ENCODE results near the gene COQ8B.

Gene COQ8B

DNA sequence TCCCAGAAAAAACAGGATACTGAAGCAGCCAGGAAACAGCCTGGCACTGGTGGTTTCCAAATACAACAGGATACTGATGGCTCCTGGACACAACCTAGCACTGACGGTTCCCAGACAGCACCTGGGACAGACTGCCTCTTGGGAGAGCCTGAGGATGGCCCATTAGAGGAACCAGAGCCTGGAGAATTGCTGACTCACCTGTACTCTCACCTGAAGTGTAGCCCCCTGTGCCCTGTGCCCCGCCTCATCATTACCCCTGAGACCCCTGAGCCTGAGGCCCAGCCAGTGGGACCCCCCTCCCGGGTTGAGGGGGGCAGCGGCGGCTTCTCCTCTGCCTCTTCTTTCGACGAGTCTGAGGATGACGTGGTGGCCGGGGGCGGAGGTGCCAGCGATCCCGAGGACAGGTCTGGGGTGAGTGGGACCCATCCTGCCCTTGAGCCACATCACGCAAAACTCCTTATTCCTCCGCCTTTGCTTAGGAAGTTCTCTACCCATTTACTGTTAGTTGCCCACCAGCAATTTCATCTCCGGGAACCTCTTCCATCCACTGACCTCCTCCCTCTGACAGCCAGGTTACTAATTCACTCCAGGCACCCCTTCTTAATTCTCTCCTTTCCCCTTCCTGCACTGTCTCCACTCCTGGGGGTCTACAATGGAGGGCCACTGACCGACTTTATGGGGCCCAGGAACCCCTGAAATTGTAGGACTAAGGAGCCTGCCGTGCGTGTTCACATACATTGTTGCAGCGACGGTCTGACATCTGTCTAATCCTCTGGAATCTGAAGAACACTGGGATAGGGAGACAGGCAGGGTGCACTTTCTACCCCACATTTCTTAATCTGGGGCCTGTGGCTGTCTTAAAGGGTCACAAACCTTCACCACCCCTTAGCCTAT, 1.4 kb upstream of the COQ8B start:
- TF ChIP-seq, protein P1, sequence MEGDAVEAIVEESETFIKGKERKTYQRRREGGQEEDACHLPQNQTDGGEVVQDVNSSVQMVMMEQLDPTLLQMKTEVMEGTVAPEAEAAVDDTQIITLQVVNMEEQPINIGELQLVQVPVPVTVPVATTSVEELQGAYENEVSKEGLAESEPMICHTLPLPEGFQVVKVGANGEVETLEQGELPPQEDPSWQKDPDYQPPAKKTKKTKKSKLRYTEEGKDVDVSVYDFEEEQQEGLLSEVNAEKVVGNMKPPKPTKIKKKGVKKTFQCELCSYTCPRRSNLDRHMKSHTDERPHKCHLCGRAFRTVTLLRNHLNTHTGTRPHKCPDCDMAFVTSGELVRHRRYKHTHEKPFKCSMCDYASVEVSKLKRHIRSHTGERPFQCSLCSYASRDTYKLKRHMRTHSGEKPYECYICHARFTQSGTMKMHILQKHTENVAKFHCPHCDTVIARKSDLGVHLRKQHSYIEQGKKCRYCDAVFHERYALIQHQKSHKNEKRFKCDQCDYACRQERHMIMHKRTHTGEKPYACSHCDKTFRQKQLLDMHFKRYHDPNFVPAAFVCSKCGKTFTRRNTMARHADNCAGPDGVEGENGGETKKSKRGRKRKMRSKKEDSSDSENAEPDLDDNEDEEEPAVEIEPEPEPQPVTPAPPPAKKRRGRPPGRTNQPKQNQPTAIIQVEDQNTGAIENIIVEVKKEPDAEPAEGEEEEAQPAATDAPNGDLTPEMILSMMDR (IDR thresholded peaks at IDR 0.05): no peak

DNA sequence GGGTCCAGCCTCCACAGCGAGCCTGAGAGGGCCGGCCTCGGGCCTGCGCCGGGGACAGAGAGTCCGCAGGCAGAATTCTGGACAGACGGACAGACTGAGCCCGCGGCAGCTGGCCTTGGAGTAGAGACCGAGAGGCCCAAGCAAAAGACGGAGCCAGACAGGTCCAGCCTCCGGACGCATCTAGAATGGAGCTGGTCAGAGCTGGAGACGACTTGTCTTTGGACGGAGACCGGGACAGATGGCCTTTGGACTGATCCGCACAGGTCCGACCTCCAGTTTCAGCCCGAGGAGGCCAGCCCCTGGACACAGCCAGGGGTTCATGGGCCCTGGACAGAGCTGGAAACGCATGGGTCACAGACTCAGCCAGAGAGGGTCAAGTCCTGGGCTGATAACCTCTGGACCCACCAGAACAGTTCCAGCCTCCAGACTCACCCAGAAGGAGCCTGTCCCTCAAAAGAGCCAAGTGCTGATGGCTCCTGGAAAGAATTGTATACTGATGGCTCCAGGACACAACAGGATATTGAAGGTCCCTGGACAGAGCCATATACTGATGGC, 716 bp upstream of the COQ8B start:
- TF ChIP-seq, protein P1 (IDR thresholded peaks at IDR 0.05): no peak

DNA sequence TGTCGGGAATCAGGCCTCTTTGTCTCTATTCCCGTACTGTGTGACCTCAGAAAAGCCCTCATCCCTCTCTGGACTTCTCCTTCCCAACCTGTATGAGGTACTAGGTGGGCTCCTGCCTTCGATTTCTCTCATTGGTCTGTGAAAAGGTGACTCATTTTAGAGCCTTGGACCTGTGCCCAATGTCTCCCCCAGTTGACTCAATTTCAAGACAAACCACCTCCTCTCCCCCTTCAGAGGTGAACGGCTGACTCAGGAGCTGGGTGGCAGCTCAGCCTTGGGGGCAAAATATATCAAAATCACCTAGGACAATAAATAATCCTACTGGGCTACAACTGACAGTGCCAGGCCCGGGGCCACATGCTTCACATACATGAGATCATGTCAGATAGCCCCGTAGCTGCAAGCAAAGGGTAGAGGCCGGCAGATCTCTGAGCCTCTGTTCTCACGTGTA, 630 bp downstream of the COQ8B start:
- TF ChIP-seq, protein P1 (IDR thresholded peaks at IDR 0.05): no peak

DNA sequence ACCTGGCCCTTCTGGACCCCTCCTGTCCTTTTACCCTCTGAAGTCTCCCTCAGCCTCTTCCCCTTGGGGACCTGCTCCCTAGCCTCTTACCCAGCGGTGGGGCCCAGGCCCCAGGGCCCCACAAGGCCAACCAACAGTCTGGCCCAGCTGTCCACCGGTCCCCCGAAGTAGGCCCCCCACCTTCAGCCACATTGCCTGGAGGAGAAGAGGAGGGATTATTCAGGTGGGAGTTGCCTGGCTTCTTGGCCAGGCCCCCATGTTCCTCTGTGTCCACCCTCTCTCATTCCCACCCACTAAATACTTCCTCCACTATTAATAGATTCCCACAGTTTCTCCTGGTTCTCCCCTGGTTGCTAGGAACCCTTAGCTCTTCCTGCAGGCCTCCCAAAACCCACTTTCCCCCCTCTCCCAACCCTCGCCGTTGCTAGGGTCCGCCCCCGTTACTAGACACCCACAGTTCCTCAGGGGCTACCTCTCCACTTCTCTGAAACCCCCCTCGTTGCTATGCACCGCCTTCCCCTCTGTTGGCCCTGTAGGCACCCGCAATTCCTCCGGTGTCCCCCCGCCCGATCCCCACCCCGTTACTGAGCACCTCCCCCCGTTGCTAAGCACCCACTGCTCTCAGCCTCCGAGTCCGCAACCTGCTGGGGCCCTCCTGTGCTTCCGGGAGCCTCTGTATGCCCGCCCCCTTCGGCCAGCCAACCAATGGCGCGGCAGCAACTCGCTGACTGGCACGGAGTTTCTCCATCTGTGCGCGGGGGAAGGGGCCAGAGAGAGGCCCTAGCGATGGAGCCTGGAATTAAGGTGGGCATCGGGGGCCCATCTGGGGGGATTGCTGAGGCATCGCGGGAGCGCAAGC, 2.0 kb downstream of the COQ8B start:
- TF ChIP-seq, protein P1 (IDR thresholded peaks at IDR 0.05): no peak

DNA sequence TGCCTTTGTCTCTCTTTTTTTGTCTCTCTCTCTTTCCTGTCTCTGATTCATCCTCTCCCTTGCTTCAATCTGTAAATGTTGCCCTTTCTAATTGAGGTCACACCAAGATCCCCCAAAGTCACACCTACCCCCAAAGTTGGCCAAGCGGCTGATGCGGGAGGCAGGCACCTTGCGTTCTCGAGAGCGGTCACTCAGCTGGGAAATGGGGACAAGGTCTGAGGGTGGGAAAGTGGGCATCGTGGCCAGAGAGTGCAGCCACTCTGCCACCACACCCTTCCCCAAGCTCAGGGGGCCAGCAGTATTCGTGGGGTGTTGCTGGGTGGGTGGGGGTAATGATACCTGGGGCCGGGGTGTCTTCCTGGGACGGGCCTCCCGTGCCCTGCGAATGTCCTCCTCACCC, 2.7 kb downstream of the COQ8B start:
- TF ChIP-seq, protein P1 (IDR thresholded peaks at IDR 0.05): no peak

DNA sequence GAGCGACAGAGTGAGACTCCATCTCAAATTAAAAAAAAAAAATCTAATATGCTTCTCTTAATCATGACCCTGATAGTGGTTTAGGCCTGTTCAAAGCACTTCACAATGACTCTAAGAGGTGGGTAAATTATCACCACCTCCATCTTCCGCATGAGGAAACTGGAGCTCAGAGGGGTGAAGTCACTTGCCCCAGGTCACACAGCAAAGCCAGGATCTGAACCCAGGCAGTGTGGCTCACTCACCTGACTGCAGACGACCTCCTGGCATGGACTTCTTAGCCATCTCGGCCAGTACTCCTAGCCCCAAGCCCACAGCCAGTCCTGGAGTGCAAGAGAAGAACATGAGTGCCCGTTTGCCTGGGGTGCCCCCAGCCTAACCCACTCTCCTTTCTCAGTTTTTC, 6.9 kb downstream of the COQ8B start:
- TF ChIP-seq, protein P1 (IDR thresholded peaks at IDR 0.05): no peak

DNA sequence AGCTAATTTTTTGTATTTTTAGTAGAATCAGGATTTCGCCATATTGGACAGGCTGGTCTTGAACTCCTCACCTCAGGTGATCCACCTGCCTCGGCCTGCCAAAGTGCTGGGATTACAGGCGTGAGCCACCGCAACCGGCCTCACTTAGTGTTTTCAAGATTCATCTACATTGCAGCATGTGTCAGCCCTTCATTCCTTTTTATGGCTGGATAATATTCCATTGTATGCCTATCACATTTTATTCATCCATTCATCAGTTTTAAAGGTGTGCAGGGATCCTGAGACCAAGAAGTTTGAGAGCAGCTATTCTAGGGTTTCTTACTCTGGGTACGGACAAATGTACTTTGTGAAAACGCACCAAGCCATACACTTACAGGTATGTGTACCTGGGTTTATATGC, 9.1 kb downstream of the COQ8B start:
- TF ChIP-seq, protein P1 (IDR thresholded peaks at IDR 0.05): no peak

All from LNCAP (cell line).